Endometrial microvascular endothelial cells (primary cell): ENCODE data around the gene PRSS21. TPM values are rescaled to one million over a fixed set of nuclear protein-coding genes. Genes with fewer than 3 reads are reported as not detected.

ENCODE experiments used
- in situ Hi-C: cut with HindIII; loops from 2 replicates; pipeline ENCODE4 v1.10.0; 2017; ENCODE audit warnings: low sequenced_read_pairs, low pct_unique_long_range_greater_than_20kb; ENCODE audit errors: inconsistent ontology term
- total RNA-seq: library from RNA; depleted of rRNA; stranded (reverse); fragments of >200 nt; gene quantifications from one replicate; pipeline ENCODE4 v1.2.3, GENCODE V29; 2015; ENCODE audit errors: inconsistent ontology term

The PRSS21 gene
- total RNA-seq, 1 donor from 2014 or later = 1.0 TPM

GRCh38 chr16:2820836-2821486, 3.9 kb downstream of the PRSS21 start:
- in situ Hi-C loops = no loop called here

- in situ Hi-C loops = no loop called here
Measured at GRCh38 chr16:2821487-2822157, 4.6 kb downstream of the PRSS21 start.

- in situ Hi-C loops = no loop called here
Measured at GRCh38 chr16:2822158-2822495, 5.1 kb downstream of the PRSS21 start.

- in situ Hi-C loops = no loop called here
Measured at GRCh38 chr16:2822496-2822895, 5.5 kb downstream of the PRSS21 start.

GRCh38 chr16:2824626-2825025, 7.6 kb downstream of the PRSS21 start:
- in situ Hi-C loops = no loop called here

- in situ Hi-C loops = no loop called here
Measured at GRCh38 chr16:2825049-2825742, 8.2 kb downstream of the PRSS21 start.

- in situ Hi-C loops = no loop called here
Measured at GRCh38 chr16:2825906-2826305, 8.9 kb downstream of the PRSS21 start.

- in situ Hi-C loops = no loop called here
Measured at GRCh38 chr16:2826591-2827373, 9.7 kb downstream of the PRSS21 start.

GRCh38 chr16:2827374-2827791, 10.3 kb downstream of the PRSS21 start:
- in situ Hi-C loops = no loop called here

GRCh38 chr16:2827831-2828520, 10.9 kb downstream of the PRSS21 start:
- in situ Hi-C loops = no loop called here

GRCh38 chr16:2828521-2828840, 11.4 kb downstream of the PRSS21 start:
- in situ Hi-C loops = no loop called here

- in situ Hi-C loops = no loop called here
Measured at GRCh38 chr16:2828876-2829430, 11.9 kb downstream of the PRSS21 start.

GRCh38 chr16:2829501-2830354, 12.7 kb downstream of the PRSS21 start, which contains the start of gene ZG16B:
Gene ZG16B, plus strand, starts transcription at chr16:2830303. Its CDS starts 139 bp downstream, at chr16:2830442.
- in situ Hi-C loops = no loop called here

- in situ Hi-C loops = no loop called here
Measured at GRCh38 chr16:2830355-2830695, 13.3 kb downstream of the PRSS21 start.

- in situ Hi-C loops = no loop called here
Measured at GRCh38 chr16:2831203-2831602, 14.2 kb downstream of the PRSS21 start.

- in situ Hi-C loops = no loop called here
Measured at GRCh38 chr16:2833776-2834175, 16.7 kb downstream of the PRSS21 start.

- in situ Hi-C loops = no loop called here
Measured at GRCh38 chr16:2834968-2835367, 17.9 kb downstream of the PRSS21 start.
